ENCODE results near the gene ZFYVE28. TPM values are rescaled to one million over a fixed set of nuclear protein-coding genes. Genes with fewer than 3 reads are reported as not detected.
A peak's percentile ranks its signal among the peaks of the same experiment; 100 is the strongest.

ZFYVE28 gene
- total and polyA plus RNA-seq, 9 donors: 1.3 to 12.1 (median 8.6) TPM

- DNase-seq: peak in 2 of 5 donors; percentile 7 to 28
- Histone ChIP-seq H3K9me3 (no peaks in the 10 kb centered on the region), H3K27me3 (no peaks in the 10 kb centered on the region), H3K4me3 (no peak overlapping the region), H3K27ac (no peak overlapping the region), H3K36me3 (no peaks in the 10 kb centered on the region), H3K4me1 (ENCODE audit: insufficient read depth) (peaks cover 8% of the 10 kb centered on the region)
- TF ChIP-seq POLR2A (IDR thresholded peaks at IDR 0.05) (no peak), EP300 (IDR thresholded peaks at IDR 0.05) (no peak)
- TF ChIP-seq, protein P1, sequence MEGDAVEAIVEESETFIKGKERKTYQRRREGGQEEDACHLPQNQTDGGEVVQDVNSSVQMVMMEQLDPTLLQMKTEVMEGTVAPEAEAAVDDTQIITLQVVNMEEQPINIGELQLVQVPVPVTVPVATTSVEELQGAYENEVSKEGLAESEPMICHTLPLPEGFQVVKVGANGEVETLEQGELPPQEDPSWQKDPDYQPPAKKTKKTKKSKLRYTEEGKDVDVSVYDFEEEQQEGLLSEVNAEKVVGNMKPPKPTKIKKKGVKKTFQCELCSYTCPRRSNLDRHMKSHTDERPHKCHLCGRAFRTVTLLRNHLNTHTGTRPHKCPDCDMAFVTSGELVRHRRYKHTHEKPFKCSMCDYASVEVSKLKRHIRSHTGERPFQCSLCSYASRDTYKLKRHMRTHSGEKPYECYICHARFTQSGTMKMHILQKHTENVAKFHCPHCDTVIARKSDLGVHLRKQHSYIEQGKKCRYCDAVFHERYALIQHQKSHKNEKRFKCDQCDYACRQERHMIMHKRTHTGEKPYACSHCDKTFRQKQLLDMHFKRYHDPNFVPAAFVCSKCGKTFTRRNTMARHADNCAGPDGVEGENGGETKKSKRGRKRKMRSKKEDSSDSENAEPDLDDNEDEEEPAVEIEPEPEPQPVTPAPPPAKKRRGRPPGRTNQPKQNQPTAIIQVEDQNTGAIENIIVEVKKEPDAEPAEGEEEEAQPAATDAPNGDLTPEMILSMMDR (IDR thresholded peaks at IDR 0.05): no peak
- intact Hi-C loops (cut with DNase I): loop anchor here in 3 of 4 donors (5.0 to 10.0 kb wide), 3 partner anchors 168 to 285 kb away; partner anchors contain the start of genes CFAP99 (in 1 of the 3), FAM193A (in 1 of the 3), RNF4 (in 1 of the 3) and ZFYVE28 (in 1 of the 3)
- 76 to 81% (median 79%) methylated on average over 18 to 26 of the region's 26 CpGs for WGBS, 3 donors
These were observed 168.7 kb downstream of the ZFYVE28 start for GRCh38 chr4:2249526-2250356.

DNA sequence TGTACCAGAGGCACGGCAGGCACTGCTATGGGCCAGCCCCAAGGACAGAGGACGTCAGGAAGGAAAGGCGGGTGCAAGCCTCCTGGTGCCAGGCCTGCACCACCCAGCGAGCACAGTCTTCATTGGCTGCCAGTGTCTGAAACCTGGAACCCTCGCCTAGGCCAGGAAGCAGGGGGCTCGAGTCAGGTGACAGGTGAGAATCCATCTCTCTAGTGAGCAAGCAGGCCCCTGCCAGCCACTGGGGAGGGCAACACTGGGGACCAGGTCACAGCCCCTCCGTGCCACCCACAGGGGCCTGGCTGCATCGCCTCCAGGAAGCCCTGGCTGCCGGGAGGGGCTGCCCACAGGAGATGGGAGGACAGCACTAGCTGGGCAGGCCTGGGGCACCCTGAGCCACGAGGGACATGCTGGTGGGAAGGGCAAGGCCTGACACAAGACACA is 169.6 kb downstream of the ZFYVE28 start:
- 72 to 80% (median 74%) methylated on average over 8 to 10 of the region's 10 CpGs for WGBS, 3 donors
- Histone ChIP-seq H3K27me3 (no peaks in the 10 kb centered on the region), H3K4me1 (ENCODE audit: insufficient read depth) (peaks cover 9% of the 10 kb centered on the region), H3K27ac (no peak overlapping the region), H3K9me3 (no peaks in the 10 kb centered on the region), H3K36me3 (no peaks in the 10 kb centered on the region), H3K4me3 (no peak overlapping the region)
- no peak for DNase-seq
- intact Hi-C loops (cut with DNase I): loop anchor here in 2 of 4 donors (5.0 to 10.0 kb wide), 2 partner anchors 168 to 216 kb away; partner anchors contain the start of genes CFAP99 (in 1 of the 2), RNF4 (in 1 of the 2) and ZFYVE28 (in 1 of the 2)
- TF ChIP-seq, protein P1 (IDR thresholded peaks at IDR 0.05): no peak
- TF ChIP-seq EP300 (IDR thresholded peaks at IDR 0.05) (no peak), POLR2A (IDR thresholded peaks at IDR 0.05) (no peak)

- no peak overlapping the region for H3K4me3 ChIP-seq
- H3K27ac ChIP-seq: no peak overlapping the region
- H3K36me3 ChIP-seq: no peaks in the 10 kb centered on the region
- no peak for TF ChIP-seq EP300 (IDR thresholded peaks at IDR 0.05)
- TF ChIP-seq POLR2A (IDR thresholded peaks at IDR 0.05): no peak
- TF ChIP-seq, protein P1 (IDR thresholded peaks at IDR 0.05): no peak
- no peaks in the 10 kb centered on the region for H3K9me3 ChIP-seq
- H3K27me3 ChIP-seq: no peaks in the 10 kb centered on the region
- DNase-seq: no peak
- intact Hi-C loops (cut with DNase I): loop anchor here in 2 of 4 donors (5.0 to 10.0 kb wide), 2 partner anchors 169 to 217 kb away; partner anchors contain the start of genes CFAP99 (in 1 of the 2), RNF4 (in 1 of the 2) and ZFYVE28 (in 1 of the 2)
- WGBS, 3 donors: 76 to 78% (median 77%) methylated on average over 21 of the region's 21 CpGs
- peaks cover 12% of the 10 kb centered on the region for H3K4me1 ChIP-seq (ENCODE audit: insufficient read depth)
These were observed 170.2 kb downstream of the ZFYVE28 start for GRCh38 chr4:2248044-2248780.

Measured in ovary (tissue), 9 donors.